SK-N-SH treated with all-trans-retinoic acid at 6 μM for 48 hours (cell line): ENCODE data around the gene GATC.
A peak's percentile ranks its signal among the peaks of the same experiment; 100 is the strongest.

Experiments used
- ATAC-seq: fragments of 200-7000 bp; cut with Tn5 transposase; 3 replicates; pipeline ENCODE4 v1.9.1; 2020; ENCODE audit warnings: mild to moderate bottlenecking, moderate library complexity
- ARNTL ChIP-seq: fragments of 450-650 bp; formaldehyde crosslinking; IDR thresholded peaks from 2 replicates; pipeline ENCODE4 v1.5.0; 2020; ENCODE audit warnings: low read depth, mild to moderate bottlenecking, moderate library complexity, borderline replicate concordance
- BACH2 ChIP-seq: fragments of 250-450 bp; sonication (Bioruptor Pico); IDR thresholded peaks from 2 replicates; pipeline ENCODE4 v1.9.0; 2021; ENCODE audit warnings: mild to moderate bottlenecking, borderline replicate concordance
- CREB5 ChIP-seq: fragments of 250-450 bp; sonication (Bioruptor Pico); IDR thresholded peaks from 2 replicates; pipeline ENCODE4 v1.5.1; 2020; ENCODE audit warnings: low read depth, mild to moderate bottlenecking, moderate library complexity
- CSDC2 ChIP-seq: fragments of 250-450 bp; sonication (Bioruptor Pico); IDR thresholded peaks from 2 replicates; pipeline ENCODE4 v1.5.0; 2020; ENCODE audit warnings: mild to moderate bottlenecking, moderate library complexity
- CSRNP3 ChIP-seq: fragments of 250-450 bp; sonication (Bioruptor Pico); IDR thresholded peaks from 2 replicates; pipeline ENCODE4 v1.5.1; 2021; ENCODE audit warnings: mild to moderate bottlenecking, moderate library complexity
- ESRRG ChIP-seq: fragments of 250-450 bp; sonication (Bioruptor Pico); IDR thresholded peaks from 2 replicates; pipeline ENCODE4 v1.6.1; 2021; ENCODE audit warnings: mild to moderate bottlenecking
- GLIS3 ChIP-seq: fragments of 250-450 bp; sonication (Bioruptor Pico); IDR thresholded peaks from 2 replicates; pipeline ENCODE4 v1.5.0; 2020; ENCODE audit warnings: mild to moderate bottlenecking, moderate library complexity
- ISL1 ChIP-seq: fragments of 250-450 bp; sonication (Bioruptor Pico); IDR thresholded peaks from 2 replicates; pipeline ENCODE4 v2.1.2; 2022; ENCODE audit warnings: mild to moderate bottlenecking, moderate library complexity
- OSR1 ChIP-seq: fragments of 250-450 bp; sonication (Bioruptor Pico); IDR thresholded peaks from 2 replicates; pipeline ENCODE4 v1.8.0; 2022; ENCODE audit warnings: moderate library complexity, mild to moderate bottlenecking, inconsistent platforms
- PATZ1 ChIP-seq: fragments of 250-450 bp; sonication (Bioruptor Pico); IDR thresholded peaks from 2 replicates; pipeline ENCODE4 v1.8.0; 2020; ENCODE audit warnings: mild to moderate bottlenecking, moderate library complexity, borderline replicate concordance
- POU6F1 ChIP-seq: fragments of 250-450 bp; sonication (Bioruptor Pico); IDR thresholded peaks from 2 replicates; pipeline ENCODE4 v1.8.0; 2021; ENCODE audit warnings: low read depth, mild to moderate bottlenecking, moderate library complexity, borderline replicate concordance
- PPARA ChIP-seq: fragments of 250-450 bp; sonication (Bioruptor Pico); IDR thresholded peaks from 2 replicates; pipeline ENCODE4 v1.5.0; 2020; ENCODE audit warnings: mild to moderate bottlenecking, borderline replicate concordance
- RARB ChIP-seq: fragments of 250-450 bp; sonication (Bioruptor Pico); IDR thresholded peaks from 2 replicates; pipeline ENCODE4 v1.8.0; 2021; ENCODE audit warnings: mild to moderate bottlenecking, moderate library complexity
- SNAI2 ChIP-seq: fragments of 250-450 bp; sonication (Bioruptor Pico); IDR thresholded peaks from 2 replicates; pipeline ENCODE4 v1.5.0; 2020; ENCODE audit warnings: mild to moderate bottlenecking, moderate library complexity
- TCF4 ChIP-seq: fragments of 250-450 bp; sonication (Bioruptor Pico); IDR thresholded peaks from 2 replicates; pipeline ENCODE4 v1.8.0; 2021; ENCODE audit warnings: mild to moderate bottlenecking, moderate library complexity, borderline replicate concordance
- TOX ChIP-seq: fragments of 250-450 bp; sonication (Bioruptor Pico); IDR thresholded peaks from 2 replicates; pipeline ENCODE4 v1.8.0; 2021; ENCODE audit warnings: mild to moderate bottlenecking, moderate library complexity, borderline replicate concordance
- TSHZ2 ChIP-seq: fragments of 250-450 bp; sonication (Bioruptor Pico); IDR thresholded peaks from 2 replicates; pipeline ENCODE4 v1.5.0; 2020; ENCODE audit warnings: mild to moderate bottlenecking, moderate library complexity
- ZC3H10 ChIP-seq: fragments of 250-450 bp; sonication (Bioruptor Pico); IDR thresholded peaks from 2 replicates; pipeline ENCODE4 v1.5.1; 2021; ENCODE audit warnings: mild to moderate bottlenecking, moderate library complexity
- ZFP3 ChIP-seq: fragments of 250-450 bp; sonication (Bioruptor Pico); IDR thresholded peaks from 2 replicates; pipeline ENCODE4 v1.5.0; 2020; ENCODE audit warnings: mild to moderate bottlenecking, moderate library complexity
- ZFP30 ChIP-seq: fragments of 450-650 bp; formaldehyde crosslinking; IDR thresholded peaks from 2 replicates; pipeline ENCODE4 v1.5.0; 2022; ENCODE audit warnings: mild to moderate bottlenecking, moderate library complexity
- ZNF565 ChIP-seq: fragments of 450-650 bp; formaldehyde crosslinking; conservative IDR thresholded peaks from 2 replicates; pipeline ENCODE4 v1.5.0; 2020; ENCODE audit warnings: low read depth, mild to moderate bottlenecking, moderate library complexity
- ZNF8 ChIP-seq: fragments of 450-650 bp; formaldehyde crosslinking; IDR thresholded peaks from 2 replicates; pipeline ENCODE4 v1.5.0; 2020; ENCODE audit warnings: mild to moderate bottlenecking, moderate library complexity

The GATC gene

GRCh38 chr12:120455302-120455701 is 9.1 kb downstream of the GATC start:
- TF ChIP-seq TCF4 (CRISPR knock-in tag), result no peak
- no peak for TF ChIP-seq ARNTL (CRISPR knock-in tag)
- TF ChIP-seq ZNF8, result no peak
- TF ChIP-seq CSRNP3 (CRISPR knock-in tag), result no peak
- TF ChIP-seq POU6F1 (CRISPR knock-in tag), result no peak
- TF ChIP-seq ZFP30 (CRISPR knock-in tag), result no peak
- TF ChIP-seq ZC3H10, result no peak
- TF ChIP-seq ESRRG (CRISPR knock-in tag), result no peak
- TF ChIP-seq BACH2, result no peak
- no peak for TF ChIP-seq GLIS3 (CRISPR knock-in tag)
- TF ChIP-seq ZFP3 (CRISPR knock-in tag), result no peak
- no peak for TF ChIP-seq OSR1 (CRISPR knock-in tag)
- TF ChIP-seq TOX (CRISPR knock-in tag), result no peak
- no peak for TF ChIP-seq RARB (CRISPR knock-in tag)
- no peak for TF ChIP-seq PPARA (CRISPR knock-in tag)
- TF ChIP-seq PATZ1 (CRISPR knock-in tag), result no peak
- TF ChIP-seq SNAI2, result no peak
- no peak for TF ChIP-seq ISL1 (CRISPR knock-in tag)
- TF ChIP-seq CSDC2 (CRISPR knock-in tag), result no peak
- no peak for TF ChIP-seq CREB5
- no peak for ATAC-seq

- 0 out of 3 replicates have a peak, but pooled peaks have one; percentile 25 for ATAC-seq
- TF ChIP-seq PATZ1 (CRISPR knock-in tag) (no peak), ARNTL (CRISPR knock-in tag) (no peak), BACH2 (no peak), ZNF565 (CRISPR knock-in tag) (no peak), TSHZ2 (CRISPR knock-in tag) (no peak), TOX (CRISPR knock-in tag) (no peak), GLIS3 (CRISPR knock-in tag) (no peak), POU6F1 (CRISPR knock-in tag) (no peak), ZFP30 (CRISPR knock-in tag) (no peak)
Observed at GRCh38 chr12:120457133-120457532, 10.9 kb downstream of the GATC start.
